Activated naive CD4-positive, alpha-beta T cell treated with anti-CD3 and anti-CD28 coated beads for 36 hours (primary cell): ENCODE results near the gene WDR5B. TPM values are rescaled to one million over a fixed set of nuclear protein-coding genes. Genes with fewer than 3 reads are reported as not detected.

Experiments used
- CTCF ChIA-PET: fragments of 350-600 bp; sonication (Branson Sonifier 250); formaldehyde crosslinking; loops from one replicate; lab custom pipeline; 2021; ENCODE audit warnings: antibody characterized with exemption; lab: Charles Lee
- DNase-seq: peaks from one replicate; pipeline ENCODE4 v3.0.0-alpha.2; 2020
- H3K27ac Mint-ChIP-seq: one replicate; pipeline ENCODE4 v1.8.0; 2021; ENCODE audit warnings: mild to moderate bottlenecking, mixed read lengths
- H3K27me3 Mint-ChIP-seq: one replicate; pipeline ENCODE4 v1.8.0; 2021; ENCODE audit warnings: low read depth, mixed read lengths
- H3K36me3 Mint-ChIP-seq: one replicate; pipeline ENCODE4 v1.8.0; 2021; ENCODE audit warnings: low read depth, mixed read lengths
- H3K4me1 Mint-ChIP-seq: one replicate; pipeline ENCODE4 v1.8.0; 2021; ENCODE audit warnings: low read depth, mixed read lengths
- H3K4me3 Mint-ChIP-seq: one replicate; pipeline ENCODE4 v1.8.0; 2021; ENCODE audit warnings: mild to moderate bottlenecking, moderate library complexity, mixed read lengths
- H3K9me3 Mint-ChIP-seq: one replicate; pipeline ENCODE4 v1.8.0; 2021; ENCODE audit warnings: mixed read lengths
- intact Hi-C: fragments of 100-400 bp; cut with micrococcal nuclease; formaldehyde crosslinking; loops from one replicate; pipeline ENCODE4 v1.15.1; 2023
- total RNA-seq, 2 experiments: library from RNA; stranded (reverse); gene quantifications; one replicate each; pipeline ENCODE4 v1.2.3, GENCODE V29; 2021

The WDR5B gene
- total RNA-seq, 2 experiments from 2014 or later, result 2.3 to 2.9 TPM

GRCh38 chr3:122406198-122406597 is 9.7 kb downstream of the WDR5B start:
- CTCF ChIA-PET, result interaction anchor here (1.2 kb wide), 2 partner anchors 9 to 13 kb away, joined by 4 to 5 read pairs; partner anchors contain the start of gene WDR5B
- Mint-ChIP-seq H3K9me3 (no peaks in the 10 kb centered on the region), H3K4me3 (no peak overlapping the region), H3K27me3 (no peaks in the 10 kb centered on the region), H3K27ac (peak overlapping the region; percentile 15), H3K4me1 (peaks cover 27% of the 10 kb centered on the region), H3K36me3 (peaks cover 21% of the 10 kb centered on the region)
- intact Hi-C loops, result no loop called here
- DNase-seq, result no peak

GRCh38 chr3:122405015-122405414 is 10.8 kb downstream of the WDR5B start:
- intact Hi-C loops, result no loop called here
- Mint-ChIP-seq H3K27me3 (no peaks in the 10 kb centered on the region), H3K27ac (no peak overlapping the region), H3K36me3 (peaks cover 20% of the 10 kb centered on the region), H3K9me3 (no peaks in the 10 kb centered on the region), H3K4me3 (no peak overlapping the region), H3K4me1 (peaks cover 19% of the 10 kb centered on the region)
- CTCF ChIA-PET, result interaction anchor here (1.2 kb wide), 1 partner anchor 11 kb away, joined by 5 read pairs; no protein-coding TSS in a partner anchor
- DNase-seq, result no peak

DNA sequence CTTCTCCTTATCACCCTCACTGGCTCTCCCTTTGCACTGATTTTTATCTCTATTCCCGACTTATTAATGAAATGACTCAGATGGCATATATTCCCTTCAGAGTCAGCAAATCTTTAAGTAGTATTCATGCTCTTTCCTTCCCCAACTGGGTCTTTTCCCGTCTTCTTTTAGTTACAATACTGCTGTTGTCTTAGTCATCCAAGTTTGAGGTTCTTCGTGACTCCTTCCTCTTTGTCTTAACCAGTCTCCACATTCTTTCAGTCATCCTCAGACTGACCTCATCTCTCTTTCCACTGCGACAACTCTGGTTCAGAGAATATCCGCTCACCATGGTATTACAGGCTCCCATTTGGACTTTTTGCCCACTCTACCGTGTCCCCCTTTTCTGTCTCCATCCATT is 12.4 kb downstream of the WDR5B start:
- intact Hi-C loops, result no loop called here
- H3K4me1 Mint-ChIP-seq, result peaks cover 12% of the 10 kb centered on the region
- H3K36me3 Mint-ChIP-seq, result peaks cover 14% of the 10 kb centered on the region
- CTCF ChIA-PET, result interaction anchor here (1.0 kb wide), 1 partner anchor 262 kb away, joined by 3 read pairs; no protein-coding TSS in a partner anchor
- no peak overlapping the region for H3K4me3 Mint-ChIP-seq
- no peak overlapping the region for H3K27ac Mint-ChIP-seq
- H3K27me3 Mint-ChIP-seq, result no peaks in the 10 kb centered on the region
- DNase-seq, result no peak
- H3K9me3 Mint-ChIP-seq, result no peaks in the 10 kb centered on the region

DNA sequence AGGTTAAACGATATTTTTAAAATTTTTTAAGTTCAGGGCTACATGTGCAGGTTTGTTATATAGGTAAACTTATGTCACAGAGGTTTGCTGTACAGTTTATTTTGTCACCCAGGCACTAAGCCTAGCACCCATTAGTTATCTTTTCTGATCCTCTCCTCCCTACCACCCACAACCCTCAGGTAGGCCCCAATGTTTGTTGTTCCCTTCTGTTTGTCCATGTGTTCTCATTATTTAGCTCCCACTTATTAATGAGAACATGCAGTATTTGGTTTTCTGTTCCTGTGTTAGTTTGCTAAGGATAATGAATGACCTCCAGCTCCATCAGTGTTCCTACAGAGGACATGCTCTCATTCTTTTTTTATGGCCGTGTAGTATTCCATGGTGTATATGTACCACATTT is 16.9 kb downstream of the WDR5B start:
- CTCF ChIA-PET, result no interaction called here
- intact Hi-C loops, result no loop called here
- no peak for DNase-seq
- Mint-ChIP-seq H3K4me3 (no peak overlapping the region), H3K4me1 (peaks cover 34% of the 10 kb centered on the region), H3K9me3 (no peaks in the 10 kb centered on the region), H3K27me3 (no peaks in the 10 kb centered on the region), H3K36me3 (peaks cover 6% of the 10 kb centered on the region), H3K27ac (no peak overlapping the region)

- DNase-seq, result no peak
- H3K4me1 Mint-ChIP-seq, result peaks cover 37% of the 10 kb centered on the region
- intact Hi-C loops, result no loop called here
- peaks cover 4% of the 10 kb centered on the region for H3K36me3 Mint-ChIP-seq
- H3K9me3 Mint-ChIP-seq, result no peaks in the 10 kb centered on the region
- no peaks in the 10 kb centered on the region for H3K27me3 Mint-ChIP-seq
- CTCF ChIA-PET, result no interaction called here
- no peak overlapping the region for H3K27ac Mint-ChIP-seq
- H3K4me3 Mint-ChIP-seq, result no peak overlapping the region
Observed at GRCh38 chr3:122397201-122397600, 18.7 kb downstream of the WDR5B start.

DNA sequence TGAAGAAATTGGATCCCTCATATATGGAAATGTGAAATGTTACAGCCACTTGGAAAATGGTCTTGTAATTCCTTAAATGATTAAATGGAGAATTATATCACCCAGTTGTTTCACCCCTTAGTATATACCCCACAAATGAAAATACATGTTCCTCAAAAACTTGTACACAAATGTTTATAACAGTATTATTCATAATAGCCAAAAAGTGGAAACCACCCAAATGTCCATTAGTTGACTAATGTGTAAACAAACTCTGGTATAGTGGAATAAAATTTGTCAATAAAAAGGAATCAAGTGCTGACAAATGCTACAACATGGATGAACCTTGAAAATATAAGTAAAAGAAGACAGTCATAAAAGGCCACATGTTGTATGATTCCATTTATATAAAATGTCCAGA is 19.4 kb downstream of the WDR5B start:
- Mint-ChIP-seq H3K9me3 (no peaks in the 10 kb centered on the region), H3K36me3 (peaks cover 4% of the 10 kb centered on the region), H3K4me1 (peaks cover 37% of the 10 kb centered on the region), H3K27me3 (no peaks in the 10 kb centered on the region), H3K27ac (no peak overlapping the region), H3K4me3 (no peak overlapping the region)
- intact Hi-C loops, result no loop called here
- no peak for DNase-seq
- CTCF ChIA-PET, result no interaction called here

GRCh38 chr3:122395582-122395981 is 20.3 kb downstream of the WDR5B start:
- Mint-ChIP-seq H3K4me1 (peaks cover 37% of the 10 kb centered on the region), H3K27me3 (no peaks in the 10 kb centered on the region), H3K4me3 (no peak overlapping the region), H3K36me3 (peaks cover 4% of the 10 kb centered on the region), H3K27ac (no peak overlapping the region), H3K9me3 (no peaks in the 10 kb centered on the region)
- intact Hi-C loops, result no loop called here
- CTCF ChIA-PET, result interaction anchor here (0.7 to 0.9 kb wide), 2 partner anchors 132 to 284 kb away, joined by 3 read pairs; no protein-coding TSS in a partner anchor
- DNase-seq, result no peak

DNA sequence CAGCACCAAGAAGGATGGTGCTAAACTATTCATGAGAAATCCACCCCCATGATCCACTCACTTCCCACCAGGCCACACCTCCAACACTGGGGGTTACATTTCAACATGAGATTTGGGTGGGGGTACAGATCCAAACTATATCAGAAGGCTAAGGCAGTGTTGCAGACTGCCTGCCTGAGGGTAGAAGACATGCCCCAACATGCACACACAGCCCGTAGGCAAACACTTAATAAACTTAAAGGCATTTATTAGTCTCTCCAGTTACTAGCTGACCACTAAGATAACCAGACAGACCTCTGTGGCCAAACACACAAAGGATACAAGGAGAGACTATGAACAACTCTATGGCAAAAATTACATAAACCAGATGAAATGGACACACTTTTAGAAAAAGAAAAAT is 21.7 kb downstream of the WDR5B start:
- no peak overlapping the region for H3K4me3 Mint-ChIP-seq
- H3K36me3 Mint-ChIP-seq, result peaks cover 4% of the 10 kb centered on the region
- H3K27ac Mint-ChIP-seq, result no peak overlapping the region
- CTCF ChIA-PET, result interaction anchor here (0.5 to 1.7 kb wide), 8 partner anchors 10 to 330 kb away, joined by 3 to 7 read pairs (median 5); partner anchors contain the start of gene FAM162A
- DNase-seq, result no peak
- no peaks in the 10 kb centered on the region for H3K9me3 Mint-ChIP-seq
- peaks cover 37% of the 10 kb centered on the region for H3K4me1 Mint-ChIP-seq
- intact Hi-C loops, result no loop called here
- no peaks in the 10 kb centered on the region for H3K27me3 Mint-ChIP-seq

GRCh38 chr3:122392868-122393844 is 22.7 kb downstream of the WDR5B start:
- Mint-ChIP-seq H3K4me3 (no peak overlapping the region), H3K27ac (no peak overlapping the region), H3K36me3 (peaks cover 4% of the 10 kb centered on the region), H3K27me3 (no peaks in the 10 kb centered on the region), H3K9me3 (no peaks in the 10 kb centered on the region), H3K4me1 (peaks cover 41% of the 10 kb centered on the region)
- CTCF ChIA-PET, result interaction anchor here (0.5 to 2.4 kb wide), 31 partner anchors 9 to 627 kb away, joined by 3 to 8 read pairs (median 4); partner anchors contain the start of genes FAM162A, MIX23 and WDR5B
- intact Hi-C loops, result loop anchor here (1.0 kb wide), 4 partner anchors 23 to 635 kb away; partner anchors contain the start of gene WDR5B
- DNase-seq, result peak; percentile 34

DNA sequence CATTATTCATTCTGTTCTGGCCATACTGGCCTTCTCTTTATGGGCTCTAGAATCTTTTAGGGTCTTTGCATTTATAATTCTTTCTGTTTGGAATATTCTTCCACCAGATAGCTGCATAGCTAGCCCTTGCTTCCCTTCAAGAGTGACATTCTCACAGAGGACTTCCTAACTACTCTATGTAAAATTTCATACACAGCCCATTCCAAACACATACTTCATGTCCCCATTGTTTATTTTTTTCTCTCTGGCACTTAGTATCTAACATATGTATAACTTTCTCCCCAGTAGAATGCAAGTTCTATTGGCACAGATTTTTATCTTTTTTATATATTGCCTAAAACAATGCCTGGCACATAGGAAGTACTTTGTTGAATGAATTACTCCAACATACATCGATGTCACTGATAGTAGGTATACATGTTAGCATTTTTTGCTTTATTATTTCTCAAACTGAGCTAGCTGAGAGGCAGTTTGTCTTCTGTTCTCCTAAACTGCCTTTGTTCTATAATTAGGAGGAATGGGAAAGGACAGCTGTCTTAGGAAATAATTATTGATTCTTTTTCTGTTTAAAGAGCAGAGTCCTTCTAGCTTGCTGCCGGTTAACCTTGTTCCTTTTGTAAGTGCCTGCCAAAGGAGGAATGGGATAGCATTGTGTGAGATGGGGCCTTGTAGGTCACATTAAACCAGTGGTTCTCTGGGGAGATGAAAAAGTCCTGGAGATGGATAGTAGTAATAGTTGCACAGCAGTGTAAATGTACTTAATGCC is 24.0 kb downstream of the WDR5B start:
- intact Hi-C loops, result no loop called here
- no peaks in the 10 kb centered on the region for H3K27me3 Mint-ChIP-seq
- no peak overlapping the region for H3K4me3 Mint-ChIP-seq

DNA sequence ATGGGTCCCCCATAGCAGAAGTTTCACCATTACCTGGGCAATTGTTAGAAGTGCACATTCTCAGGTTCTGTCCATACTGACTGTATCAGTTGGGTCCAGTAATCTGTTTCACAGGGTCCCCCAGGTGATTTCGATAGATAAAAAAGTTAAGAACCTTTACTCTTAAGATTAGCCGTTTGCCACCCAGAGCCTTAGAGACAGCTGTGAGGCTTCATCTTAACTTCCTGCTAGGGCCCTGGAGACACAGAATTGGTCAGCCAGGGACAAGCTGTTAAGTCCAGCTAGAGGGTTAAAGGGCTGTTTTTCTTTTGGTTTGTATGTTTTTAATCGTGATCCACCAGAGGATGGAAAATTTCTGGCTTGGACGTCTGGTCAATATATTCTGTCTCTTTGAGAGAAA is 25.2 kb downstream of the WDR5B start:
- CTCF ChIA-PET, result interaction anchor here (1.3 to 2.4 kb wide), 2 partner anchors 18 to 284 kb away, joined by 3 to 8 read pairs; no protein-coding TSS in a partner anchor
- Mint-ChIP-seq H3K9me3 (no peaks in the 10 kb centered on the region), H3K4me3 (no peak overlapping the region), H3K27ac (no peak overlapping the region), H3K36me3 (peaks cover 12% of the 10 kb centered on the region), H3K27me3 (no peaks in the 10 kb centered on the region), H3K4me1 (peaks cover 42% of the 10 kb centered on the region)
- no peak for DNase-seq
- intact Hi-C loops, result no loop called here

More for the DNA sequence above, 24.0 kb downstream of the WDR5B start:
- Mint-ChIP-seq H3K27ac (no peak overlapping the region), H3K4me1 (peaks cover 45% of the 10 kb centered on the region), H3K36me3 (peaks cover 5% of the 10 kb centered on the region), H3K9me3 (no peaks in the 10 kb centered on the region)
- no peak for DNase-seq
- CTCF ChIA-PET, result interaction anchor here (0.6 to 2.4 kb wide), 5 partner anchors 9 to 282 kb away, joined by 3 to 8 read pairs (median 3); partner anchors contain the start of gene MIX23

DNA sequence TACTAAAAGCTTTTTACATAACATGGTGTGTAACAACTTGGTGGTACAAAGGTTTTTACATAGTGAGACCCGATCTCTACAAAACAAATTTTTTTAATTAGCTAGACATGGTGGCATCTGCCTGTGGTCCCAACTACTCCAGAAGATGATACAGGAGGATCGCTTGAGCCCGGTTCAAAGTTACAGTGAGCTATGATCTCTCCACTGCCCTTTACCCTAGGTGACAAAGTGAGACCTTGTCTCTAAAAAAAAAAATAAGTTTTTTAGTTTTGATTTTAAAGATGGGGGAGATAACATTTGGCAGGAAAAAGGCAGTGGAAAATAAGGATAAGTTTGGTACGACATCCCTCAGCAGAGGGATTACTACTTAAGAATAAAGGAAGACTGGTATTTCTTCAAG is 26.0 kb downstream of the WDR5B start:
- Mint-ChIP-seq H3K9me3 (no peaks in the 10 kb centered on the region), H3K27me3 (no peaks in the 10 kb centered on the region), H3K4me3 (no peak overlapping the region), H3K36me3 (peaks cover 12% of the 10 kb centered on the region), H3K27ac (no peak overlapping the region), H3K4me1 (peaks cover 39% of the 10 kb centered on the region)
- CTCF ChIA-PET, result interaction anchor here (1.8 kb wide), 1 partner anchor 290 kb away, joined by 4 read pairs; no protein-coding TSS in a partner anchor
- DNase-seq, result no peak
- intact Hi-C loops, result no loop called here
